ENCODE data around the gene SYNGR1. TPM values are rescaled to one million over a fixed set of nuclear protein-coding genes. Genes with fewer than 3 reads are reported as not detected.

Gene SYNGR1
- total and polyA plus RNA-seq, 2 of the 8 experiments (the other 6 are each of a cell fraction or from before 2014, with no cell fraction given) = 32.5 to 84.7 TPM

DNA sequence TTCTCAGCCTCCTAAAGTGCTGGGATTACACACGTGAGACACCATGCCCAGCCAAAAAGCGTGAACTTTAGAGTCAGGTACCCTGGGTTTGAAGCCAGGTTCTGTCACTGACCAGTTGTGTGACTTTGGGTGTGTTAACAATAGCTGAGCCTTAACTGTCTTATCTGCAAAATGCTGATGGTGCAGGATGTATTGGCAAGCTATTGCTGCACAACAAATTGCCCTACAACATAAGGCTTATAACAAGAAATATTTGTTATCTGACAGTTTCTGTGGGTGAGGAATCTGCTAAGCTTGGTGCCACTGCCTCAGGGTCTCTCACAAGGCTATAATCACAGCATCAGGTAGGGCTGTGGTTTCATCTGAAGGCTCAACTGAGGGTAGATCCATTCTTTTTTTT lies 21.9 kb downstream of the SYNGR1 start:
- FAIRE-seq = no peak
- CTCF ChIA-PET (ENCODE audit: partially characterized antibody) = interaction anchor here (0.8 kb wide), 1 partner anchor 31 kb away, joined by 3 read pairs; no protein-coding TSS in a partner anchor
- H4K20me1 ChIP-seq (replicated peaks in 1 of 2; ENCODE audit: control insufficient read depth in 1 of 2, insufficient read depth in 2 of 2, low read length in 2 of 2) = peaks cover 0 to 8% of the 10 kb centered on the region in 2 experiments

More for the DNA sequence above, 21.9 kb downstream of the SYNGR1 start:
- H3K23me2 ChIP-seq (ENCODE audit: low read depth, low read length) = no peaks in the 10 kb centered on the region
- H4K5ac ChIP-seq (ENCODE audit: insufficient read length, low read depth, low read length) = no peak overlapping the region
- 97% methylated on average over 2 of the region's 2 CpGs; no CpG with 5 or more reads in 1 of the 2 experiments for WGBS, 2 experiments (ENCODE audit: extremely low coverage in 1 of 2, insufficient coverage in 1 of 2, insufficient read length in 1 of 2, insufficient replicate concordance in 2 of 2, low coverage in 1 of 2, low lambda C conversion rate in 2 of 2, missing lambda C conversion rate in 1 of 2)
- peaks cover 0 to 9% (median 3%) of the 10 kb centered on the region in 4 experiments; a peak in 3 of 7 replicates for H3K4me1 ChIP-seq (replicated peaks in 1 of 4; ENCODE audit: control insufficient read depth in 3 of 4, insufficient read depth in 4 of 4, low read length in 3 of 4)
- H4K8ac ChIP-seq (ENCODE audit: extremely low read depth, insufficient read depth, low read length) = no peak overlapping the region
- H3K23ac ChIP-seq (ENCODE audit: insufficient read length) = no peak overlapping the region
- no peak overlapping the region for H3K4me2 ChIP-seq (ENCODE audit: insufficient read depth in 1 of 2, low read depth in 2 of 2, low read length in 2 of 2)
- H2BK5ac ChIP-seq (ENCODE audit: low read depth, low read length) = no peak overlapping the region
- H3K4ac ChIP-seq (replicated peaks; ENCODE audit: insufficient read length, low read depth, low read length) = no peak overlapping the region
- DNase-seq (ENCODE audit: low read depth in 1 of 2, low spot score in 2 of 2) = no peak
- no peak overlapping the region for H2AFZ ChIP-seq (ENCODE audit: low read length)
- H2BK15ac ChIP-seq (ENCODE audit: low read length) = no peak overlapping the region
- H3K14ac ChIP-seq (ENCODE audit: insufficient read length) = no peak overlapping the region
- H2BK20ac ChIP-seq (ENCODE audit: low read length) = no peak overlapping the region
- H3K4me3 ChIP-seq (ENCODE audit: extremely low read depth in 1 of 4, insufficient read depth in 2 of 4, low read depth in 3 of 4, low read length in 4 of 4) = no peak overlapping the region
- peaks cover 0 to 4% of the 10 kb centered on the region in 2 experiments; a peak in 1 of 4 replicates for H3K9me3 ChIP-seq (ENCODE audit: insufficient read depth in 2 of 2, low read depth in 1 of 2, low read length in 1 of 2)
- H3K27me3 ChIP-seq (replicated peaks in 1 of 4; ENCODE audit: control insufficient read depth in 3 of 4, extremely low read depth in 1 of 4, insufficient read depth in 3 of 4, low read length in 3 of 4) = no peaks in the 10 kb centered on the region
- no peak overlapping the region for H3K56ac ChIP-seq (replicated peaks; ENCODE audit: insufficient read length, low read depth, low read length)
- H2BK12ac ChIP-seq (ENCODE audit: low read depth, low read length) = no peak overlapping the region
- H2BK120ac ChIP-seq (replicated peaks; ENCODE audit: low read depth, low read length) = no peak overlapping the region
- POLR2A ChIA-PET (ENCODE audit: partially characterized antibody) = interaction anchor here (1.1 to 2.0 kb wide), 3 partner anchors 55 to 59 kb away, joined by 3 to 4 read pairs (median 4); no protein-coding TSS in a partner anchor
- no peaks in the 10 kb centered on the region for H3K36me3 ChIP-seq (ENCODE audit: control insufficient read depth in 2 of 4, insufficient read depth in 4 of 4, low read length in 3 of 4)
- H4K91ac ChIP-seq (replicated peaks; ENCODE audit: insufficient read length, low read length) = no peak overlapping the region
- no peak overlapping the region for H3K9ac ChIP-seq (replicated peaks in 1 of 4; ENCODE audit: extremely low read depth in 1 of 4, low read depth in 3 of 4, low read length in 3 of 4)
- H3K27ac ChIP-seq (ENCODE audit: low read depth, low read length) = no peak overlapping the region
- TF ChIP-seq GTF2F1 (IDR thresholded peaks at IDR 0.05; ENCODE audit: borderline replicate concordance, low read depth, low read length) = no peak
- 0 out of 2 replicates have a peak overlapping the region, but pooled peaks have one; percentile 53 for H2AK5ac ChIP-seq (ENCODE audit: low read depth, low read length)
- H3K79me2 ChIP-seq (ENCODE audit: control insufficient read depth in 1 of 2, insufficient read depth in 2 of 2, low read length in 2 of 2) = no peaks in the 10 kb centered on the region
- H3K18ac ChIP-seq (ENCODE audit: extremely low read depth, low read length) = no peak overlapping the region
- peaks cover 6% of the 10 kb centered on the region for H3K79me1 ChIP-seq (ENCODE audit: low read depth, low read length)
